Measurements from ENCODE around the gene LAMC1. TPM values are rescaled to one million over a fixed set of nuclear protein-coding genes. Genes with fewer than 3 reads are reported as not detected.

The LAMC1 gene
- total RNA-seq, 1 donor from 2014 or later, result 240 TPM

GRCh38 chr1:183077097-183077496 is 53.9 kb downstream of the LAMC1 start:
- DNase-seq (ENCODE audit: low read depth in 2 of 2), result no peak

GRCh38 chr1:183079712-183080388 is 56.6 kb downstream of the LAMC1 start:
- DNase-seq (ENCODE audit: low read depth in 2 of 2), result no peak

GRCh38 chr1:183080406-183080805 is 57.2 kb downstream of the LAMC1 start:
- DNase-seq (ENCODE audit: low read depth in 2 of 2), result peak; percentile 51 to 70

- DNase-seq (ENCODE audit: low read depth in 2 of 2), result no peak
Observed at GRCh38 chr1:183081402-183082120, 58.3 kb downstream of the LAMC1 start.

- DNase-seq (ENCODE audit: low read depth in 2 of 2), result no peak
Observed at GRCh38 chr1:183082650-183083049, 59.4 kb downstream of the LAMC1 start.

- DNase-seq (ENCODE audit: low read depth in 2 of 2), result no peak
Observed at GRCh38 chr1:183087001-183087400, 63.8 kb downstream of the LAMC1 start.

GRCh38 chr1:183089025-183089639 is 65.9 kb downstream of the LAMC1 start:
- no peak for DNase-seq (ENCODE audit: low read depth in 2 of 2)

GRCh38 chr1:183090391-183091006 is 67.3 kb downstream of the LAMC1 start:
- peak; percentile 49 to 74 for DNase-seq (ENCODE audit: low read depth in 2 of 2)

GRCh38 chr1:183091181-183091580 is 68.0 kb downstream of the LAMC1 start:
- no peak for DNase-seq (ENCODE audit: low read depth in 2 of 2)

GRCh38 chr1:183092350-183092749 is 69.1 kb downstream of the LAMC1 start:
- no peak for DNase-seq (ENCODE audit: low read depth in 2 of 2)

GRCh38 chr1:183093066-183093668 is 69.9 kb downstream of the LAMC1 start:
- DNase-seq (ENCODE audit: low read depth in 2 of 2), result no peak

- DNase-seq (ENCODE audit: low read depth in 2 of 2), result no peak
Observed at GRCh38 chr1:183093786-183094298, 70.6 kb downstream of the LAMC1 start.

- DNase-seq (ENCODE audit: low read depth in 2 of 2), result no peak
Observed at GRCh38 chr1:183094351-183094750, 71.1 kb downstream of the LAMC1 start.

- DNase-seq (ENCODE audit: low read depth in 2 of 2), result peak in 1 of 2 donors; percentile 66
Observed at GRCh38 chr1:183096351-183096750, 73.1 kb downstream of the LAMC1 start.

- peak; percentile 21 to 25 for DNase-seq (ENCODE audit: low read depth in 2 of 2)
Observed at GRCh38 chr1:183096894-183097293, 73.7 kb downstream of the LAMC1 start.

GRCh38 chr1:183097438-183098051 is 74.3 kb downstream of the LAMC1 start:
- peak in 1 of 2 donors; percentile 29 for DNase-seq (ENCODE audit: low read depth in 2 of 2)

- no peak for DNase-seq (ENCODE audit: low read depth in 2 of 2)
Observed at GRCh38 chr1:183098317-183098716, 75.1 kb downstream of the LAMC1 start.

GRCh38 chr1:183100361-183100974 is 77.2 kb downstream of the LAMC1 start:
- DNase-seq (ENCODE audit: low read depth in 2 of 2), result no peak

GRCh38 chr1:183101081-183101480 is 77.9 kb downstream of the LAMC1 start:
- no peak for DNase-seq (ENCODE audit: low read depth in 2 of 2)

- DNase-seq (ENCODE audit: low read depth in 2 of 2), result no peak
Observed at GRCh38 chr1:183101841-183102276, 78.6 kb downstream of the LAMC1 start.

- no peak for DNase-seq (ENCODE audit: low read depth in 2 of 2)
Observed at GRCh38 chr1:183103147-183103546, 79.9 kb downstream of the LAMC1 start.

All from lung microvascular endothelial cell (primary cell).